SK-N-SH treated with all-trans-retinoic acid at 6 μM for 48 hours (cell line): Measurements from ENCODE around the gene TRAK2.
"Not testable (repeated sequence)": the region's sequence is repeated elsewhere in the genome, so short reads cannot be mapped to it uniquely, and the experiment has no call there.

Experiments used
- ATAC-seq: fragments of 200-7000 bp; cut with Tn5 transposase; 3 replicates; pipeline ENCODE4 v1.9.1; 2020; ENCODE audit warnings: mild to moderate bottlenecking, moderate library complexity
- ARNTL ChIP-seq: fragments of 450-650 bp; formaldehyde crosslinking; IDR thresholded peaks from 2 replicates; pipeline ENCODE4 v1.5.0; 2020; ENCODE audit warnings: low read depth, mild to moderate bottlenecking, moderate library complexity, borderline replicate concordance
- BACH2 ChIP-seq: fragments of 250-450 bp; sonication (Bioruptor Pico); IDR thresholded peaks from 2 replicates; pipeline ENCODE4 v1.9.0; 2021; ENCODE audit warnings: mild to moderate bottlenecking, borderline replicate concordance
- CSDC2 ChIP-seq: fragments of 250-450 bp; sonication (Bioruptor Pico); IDR thresholded peaks from 2 replicates; pipeline ENCODE4 v1.5.0; 2020; ENCODE audit warnings: mild to moderate bottlenecking, moderate library complexity
- CSRNP3 ChIP-seq: fragments of 250-450 bp; sonication (Bioruptor Pico); IDR thresholded peaks from 2 replicates; pipeline ENCODE4 v1.5.1; 2021; ENCODE audit warnings: mild to moderate bottlenecking, moderate library complexity
- ESRRG ChIP-seq: fragments of 250-450 bp; sonication (Bioruptor Pico); IDR thresholded peaks from 2 replicates; pipeline ENCODE4 v1.6.1; 2021; ENCODE audit warnings: mild to moderate bottlenecking
- GLIS3 ChIP-seq: fragments of 250-450 bp; sonication (Bioruptor Pico); IDR thresholded peaks from 2 replicates; pipeline ENCODE4 v1.5.0; 2020; ENCODE audit warnings: mild to moderate bottlenecking, moderate library complexity
- ISL1 ChIP-seq: fragments of 250-450 bp; sonication (Bioruptor Pico); IDR thresholded peaks from 2 replicates; pipeline ENCODE4 v2.1.2; 2022; ENCODE audit warnings: mild to moderate bottlenecking, moderate library complexity
- OSR1 ChIP-seq: fragments of 250-450 bp; sonication (Bioruptor Pico); IDR thresholded peaks from 2 replicates; pipeline ENCODE4 v1.8.0; 2022; ENCODE audit warnings: moderate library complexity, mild to moderate bottlenecking, inconsistent platforms
- PATZ1 ChIP-seq: fragments of 250-450 bp; sonication (Bioruptor Pico); IDR thresholded peaks from 2 replicates; pipeline ENCODE4 v1.8.0; 2020; ENCODE audit warnings: mild to moderate bottlenecking, moderate library complexity, borderline replicate concordance
- POU6F1 ChIP-seq: fragments of 250-450 bp; sonication (Bioruptor Pico); IDR thresholded peaks from 2 replicates; pipeline ENCODE4 v1.8.0; 2021; ENCODE audit warnings: low read depth, mild to moderate bottlenecking, moderate library complexity, borderline replicate concordance
- PPARA ChIP-seq: fragments of 250-450 bp; sonication (Bioruptor Pico); IDR thresholded peaks from 2 replicates; pipeline ENCODE4 v1.5.0; 2020; ENCODE audit warnings: mild to moderate bottlenecking, borderline replicate concordance
- RARB ChIP-seq: fragments of 250-450 bp; sonication (Bioruptor Pico); IDR thresholded peaks from 2 replicates; pipeline ENCODE4 v1.8.0; 2021; ENCODE audit warnings: mild to moderate bottlenecking, moderate library complexity
- SNAI2 ChIP-seq: fragments of 250-450 bp; sonication (Bioruptor Pico); IDR thresholded peaks from 2 replicates; pipeline ENCODE4 v1.5.0; 2020; ENCODE audit warnings: mild to moderate bottlenecking, moderate library complexity
- TCF4 ChIP-seq: fragments of 250-450 bp; sonication (Bioruptor Pico); IDR thresholded peaks from 2 replicates; pipeline ENCODE4 v1.8.0; 2021; ENCODE audit warnings: mild to moderate bottlenecking, moderate library complexity, borderline replicate concordance
- TOX ChIP-seq: fragments of 250-450 bp; sonication (Bioruptor Pico); IDR thresholded peaks from 2 replicates; pipeline ENCODE4 v1.8.0; 2021; ENCODE audit warnings: mild to moderate bottlenecking, moderate library complexity, borderline replicate concordance
- ZC3H10 ChIP-seq: fragments of 250-450 bp; sonication (Bioruptor Pico); IDR thresholded peaks from 2 replicates; pipeline ENCODE4 v1.5.1; 2021; ENCODE audit warnings: mild to moderate bottlenecking, moderate library complexity
- ZFP3 ChIP-seq: fragments of 250-450 bp; sonication (Bioruptor Pico); IDR thresholded peaks from 2 replicates; pipeline ENCODE4 v1.5.0; 2020; ENCODE audit warnings: mild to moderate bottlenecking, moderate library complexity
- ZFP30 ChIP-seq: fragments of 450-650 bp; formaldehyde crosslinking; IDR thresholded peaks from 2 replicates; pipeline ENCODE4 v1.5.0; 2022; ENCODE audit warnings: mild to moderate bottlenecking, moderate library complexity
- ZNF565 ChIP-seq: fragments of 450-650 bp; formaldehyde crosslinking; conservative IDR thresholded peaks from 2 replicates; pipeline ENCODE4 v1.5.0; 2020; ENCODE audit warnings: low read depth, mild to moderate bottlenecking, moderate library complexity
- ZNF70 ChIP-seq: fragments of 450-650 bp; formaldehyde crosslinking; IDR thresholded peaks from 2 replicates; pipeline ENCODE4 v1.5.0; 2020; ENCODE audit warnings: mild to moderate bottlenecking, moderate library complexity
- ZNF8 ChIP-seq: fragments of 450-650 bp; formaldehyde crosslinking; IDR thresholded peaks from 2 replicates; pipeline ENCODE4 v1.5.0; 2020; ENCODE audit warnings: mild to moderate bottlenecking, moderate library complexity
- TF ChIP-seq, protein P1 (sequence below): fragments of 250-450 bp; sonication (Bioruptor Pico); IDR thresholded peaks from 2 replicates; pipeline ENCODE4 v1.5.1; 2020; ENCODE audit warnings: low read depth, mild to moderate bottlenecking, moderate library complexity

Gene TRAK2

GRCh38 chr2:201447086-201447485 lies 4.2 kb downstream of the TRAK2 start:
- TF ChIP-seq CSRNP3 (CRISPR knock-in tag) (no peak), ZFP3 (CRISPR knock-in tag) (no peak), ZFP30 (no peak), ZC3H10 (CRISPR knock-in tag) (no peak), ESRRG (no peak), CSDC2 (CRISPR knock-in tag) (no peak), SNAI2 (CRISPR knock-in tag) (no peak), ARNTL (CRISPR knock-in tag) (no peak), TCF4 (CRISPR knock-in tag) (no peak), BACH2 (CRISPR knock-in tag) (no peak), ZNF8 (no peak), ZNF70 (CRISPR knock-in tag) (no peak), POU6F1 (CRISPR knock-in tag) (no peak), PPARA (CRISPR knock-in tag) (no peak), OSR1 (CRISPR knock-in tag) (no peak), ZNF565 (CRISPR knock-in tag) (no peak), TOX (CRISPR knock-in tag) (no peak), PATZ1 (no peak), GLIS3 (CRISPR knock-in tag) (no peak)
- TF ChIP-seq, protein P1, sequence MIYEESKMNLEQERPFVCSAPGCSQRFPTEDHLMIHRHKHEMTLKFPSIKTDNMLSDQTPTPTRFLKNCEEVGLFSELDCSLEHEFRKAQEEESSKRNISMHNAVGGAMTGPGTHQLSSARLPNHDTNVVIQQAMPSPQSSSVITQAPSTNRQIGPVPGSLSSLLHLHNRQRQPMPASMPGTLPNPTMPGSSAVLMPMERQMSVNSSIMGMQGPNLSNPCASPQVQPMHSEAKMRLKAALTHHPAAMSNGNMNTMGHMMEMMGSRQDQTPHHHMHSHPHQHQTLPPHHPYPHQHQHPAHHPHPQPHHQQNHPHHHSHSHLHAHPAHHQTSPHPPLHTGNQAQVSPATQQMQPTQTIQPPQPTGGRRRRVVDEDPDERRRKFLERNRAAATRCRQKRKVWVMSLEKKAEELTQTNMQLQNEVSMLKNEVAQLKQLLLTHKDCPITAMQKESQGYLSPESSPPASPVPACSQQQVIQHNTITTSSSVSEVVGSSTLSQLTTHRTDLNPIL (CRISPR knock-in tag) = no peak
- no peak for ATAC-seq

DNA sequence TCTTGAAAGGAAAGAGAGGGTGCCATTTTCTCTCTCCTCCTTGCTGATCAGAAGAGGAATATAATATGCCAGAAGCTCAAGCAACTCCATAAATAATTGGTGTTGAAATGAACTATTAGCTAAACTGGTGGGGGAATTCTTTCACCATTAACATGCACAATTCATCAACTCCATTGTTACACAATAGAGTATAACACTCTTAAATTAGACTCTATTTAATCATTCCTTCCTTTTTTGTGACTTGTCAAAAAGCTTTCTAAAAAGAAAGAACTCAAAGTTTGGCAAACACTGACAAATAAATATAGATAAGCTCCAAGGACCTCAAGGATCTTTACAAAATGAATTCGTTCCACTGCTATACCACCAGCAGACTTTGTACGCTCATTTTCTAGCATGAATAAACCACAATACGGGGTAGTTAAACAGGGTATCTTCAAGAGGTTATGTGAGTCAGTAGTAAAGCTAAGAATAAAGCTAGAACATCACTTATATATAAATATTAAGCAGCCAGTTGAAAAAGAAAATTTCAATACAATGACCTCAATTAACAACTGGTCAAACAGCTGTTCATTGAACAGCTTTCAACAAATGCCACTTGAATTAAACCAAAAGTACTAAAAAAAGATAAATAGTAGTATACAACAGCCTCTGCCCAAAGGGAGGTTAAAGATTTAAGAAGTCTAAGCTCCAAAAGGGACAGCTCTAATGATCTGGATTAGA lies 6.4 kb downstream of the TRAK2 start:
- TF ChIP-seq BACH2 (CRISPR knock-in tag) (no peak), ZFP30 (no peak), ZNF565 (CRISPR knock-in tag) (no peak)
- no peak for ATAC-seq

DNA sequence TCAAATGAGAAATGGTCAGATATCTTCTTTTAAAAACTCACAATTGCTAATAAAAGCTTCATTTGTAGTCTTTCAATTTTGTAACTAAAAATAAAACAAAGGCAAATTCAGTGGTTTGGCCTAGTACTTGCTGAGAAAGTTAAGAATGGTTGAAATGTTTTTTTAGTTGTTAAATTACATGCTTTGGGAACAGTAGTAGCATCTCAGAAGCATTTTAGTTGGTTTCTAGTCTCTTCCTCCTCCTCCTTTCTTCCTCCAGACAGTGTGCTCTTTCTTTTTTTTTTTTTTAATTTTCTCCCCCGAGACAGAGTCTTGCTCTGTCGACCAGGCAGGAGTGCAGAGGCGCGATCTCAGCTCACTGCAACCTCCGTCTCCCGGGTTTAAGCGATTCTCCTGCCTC lies 9.8 kb downstream of the TRAK2 start:
- ATAC-seq = no peak
- TF ChIP-seq TCF4 (CRISPR knock-in tag) = no peak
- TF ChIP-seq OSR1 (CRISPR knock-in tag) = no peak
- TF ChIP-seq ISL1 = no peak
- no peak for TF ChIP-seq CSDC2 (CRISPR knock-in tag)

DNA sequence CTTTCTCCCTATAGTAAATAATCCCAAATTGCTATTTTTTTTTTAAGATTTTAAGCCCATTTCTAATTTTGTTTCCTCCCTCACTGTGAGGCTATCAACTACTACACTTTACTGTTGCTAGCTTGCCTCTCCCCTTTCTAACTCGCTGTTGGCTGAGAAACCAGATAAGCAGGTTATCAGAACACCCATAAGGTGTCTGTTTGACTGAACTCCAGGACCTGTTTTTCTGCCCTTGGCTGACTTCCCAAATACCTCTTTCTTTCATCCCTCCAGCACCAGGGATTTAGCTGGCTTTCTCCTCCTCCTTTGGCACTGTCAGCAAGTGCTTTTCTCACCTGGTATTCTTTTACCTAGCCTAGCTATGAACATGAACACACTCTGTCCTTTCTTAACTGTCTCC lies 11.1 kb downstream of the TRAK2 start:
- TF ChIP-seq TCF4 (CRISPR knock-in tag) (0 out of 2 replicates have a peak, but pooled peaks have one; percentile 17), RARB (CRISPR knock-in tag) (no peak)
- no peak for ATAC-seq

GRCh38 chr2:201439336-201439922 lies 11.8 kb downstream of the TRAK2 start:
- not testable (repeated sequence) for ATAC-seq
